ENCODE data around the gene ADGRG4.
"Not testable (repeated sequence)": the region's sequence is repeated elsewhere in the genome, so short reads cannot be mapped to it uniquely, and the experiment has no call there.

ADGRG4 gene

DNA sequence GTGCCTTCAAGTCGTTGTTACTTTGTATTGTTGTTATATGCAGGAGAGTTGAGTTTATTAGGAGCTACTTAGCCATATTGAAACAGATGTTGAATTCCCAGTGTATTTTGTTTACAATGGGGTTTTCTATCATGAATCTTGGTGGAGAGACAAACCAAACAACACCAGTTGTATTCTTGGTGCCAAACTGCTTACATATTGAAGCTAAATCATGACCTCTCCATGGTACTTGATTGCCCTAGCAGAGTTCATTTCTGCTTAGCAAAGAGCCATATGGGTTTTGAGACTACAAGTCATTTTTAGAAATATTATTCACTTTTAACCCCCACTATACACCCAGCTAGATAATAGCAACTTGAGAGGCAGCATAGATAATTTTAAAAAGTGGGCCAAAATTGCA is 85.4 kb downstream of the ADGRG4 start:
- no peak for DNase-seq (ENCODE audit: low read depth in 2 of 3, low spot score in 1 of 3)

- no peak for DNase-seq (ENCODE audit: low read depth in 2 of 3, low spot score in 1 of 3)
These were observed 86.1 kb downstream of the ADGRG4 start for GRCh38 chrX:136386826-136387225.

GRCh38 chrX:136387951-136388502 is 87.3 kb downstream of the ADGRG4 start:
- DNase-seq (ENCODE audit: low read depth in 2 of 3, low spot score in 1 of 3): no peak

- no peak for DNase-seq (ENCODE audit: low read depth in 2 of 3, low spot score in 1 of 3)
These were observed 90.2 kb downstream of the ADGRG4 start for GRCh38 chrX:136390921-136391320.

- no peak for DNase-seq (ENCODE audit: low read depth in 2 of 3, low spot score in 1 of 3)
These were observed 94.5 kb downstream of the ADGRG4 start for GRCh38 chrX:136395271-136395670.

GRCh38 chrX:136397001-136397400 is 96.2 kb downstream of the ADGRG4 start:
- no peak for DNase-seq (ENCODE audit: low read depth in 2 of 3, low spot score in 1 of 3)

DNA sequence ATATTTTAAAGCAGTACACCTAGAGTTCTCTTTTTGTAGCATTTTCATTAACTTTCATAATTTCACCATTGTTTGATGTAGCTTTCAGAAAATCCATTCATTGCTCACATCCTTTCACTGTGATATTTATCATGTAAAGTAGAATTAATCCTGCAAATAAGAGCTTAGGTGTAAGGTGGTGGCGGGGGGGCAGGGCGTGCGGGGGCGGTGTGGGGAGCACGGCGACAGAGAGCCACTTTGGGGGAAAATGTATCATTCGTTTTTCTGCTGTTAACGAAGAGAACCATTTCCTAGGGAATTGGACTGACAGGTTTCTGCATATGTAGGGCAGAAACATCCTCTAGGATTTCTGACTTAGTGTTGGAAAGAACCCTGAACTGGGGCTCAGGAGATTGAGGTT is 104.4 kb downstream of the ADGRG4 start:
- no peak for DNase-seq (ENCODE audit: low read depth in 2 of 3, low spot score in 1 of 3)

DNA sequence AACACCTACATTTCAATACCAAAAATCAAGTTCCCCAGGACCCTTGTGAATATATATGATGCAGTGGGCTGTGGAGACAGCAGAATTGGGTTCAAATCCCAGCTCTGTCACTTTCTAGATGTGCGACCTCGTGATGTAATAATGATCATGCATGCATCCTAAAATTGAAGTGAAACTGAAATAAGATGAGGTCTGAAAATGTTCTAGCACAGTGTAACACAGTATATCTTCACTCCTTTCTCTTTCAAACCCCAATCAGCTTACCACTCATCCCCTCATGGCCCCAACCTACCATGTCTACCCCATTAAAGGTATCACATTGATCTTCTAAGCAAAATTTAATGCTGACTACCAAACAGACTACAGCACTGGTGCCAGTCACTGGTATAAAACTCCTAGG is 117.0 kb downstream of the ADGRG4 start:
- no peak for DNase-seq (ENCODE audit: low read depth in 2 of 3, low spot score in 1 of 3)

GRCh38 chrX:136421338-136421737 is 120.6 kb downstream of the ADGRG4 start:
- DNase-seq (ENCODE audit: low read depth in 2 of 3, low spot score in 1 of 3): no peak

GRCh38 chrX:136423724-136424123 is 123.0 kb downstream of the ADGRG4 start:
- no peak for DNase-seq (ENCODE audit: low read depth in 2 of 3, low spot score in 1 of 3)

DNA sequence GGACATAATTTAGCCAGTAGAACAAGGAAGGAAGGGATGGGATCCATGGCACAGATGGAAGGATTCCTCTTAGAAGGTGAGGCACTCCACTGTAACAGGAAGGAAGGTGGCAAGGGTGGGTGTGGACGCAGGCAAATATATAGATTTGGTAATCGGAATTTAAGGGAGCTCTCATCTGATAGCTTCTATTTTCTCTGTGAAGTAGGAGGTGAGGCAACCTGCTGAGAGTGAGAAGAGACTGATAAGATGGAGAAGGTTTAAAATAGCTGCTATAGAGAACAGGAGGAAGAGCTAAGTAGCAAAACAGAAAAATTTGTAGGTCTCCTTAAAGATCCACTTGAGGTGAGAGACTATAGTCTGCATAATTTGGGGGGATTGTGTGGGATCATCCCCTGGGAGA is 125.2 kb downstream of the ADGRG4 start:
- no peak for DNase-seq (ENCODE audit: low read depth in 2 of 3, low spot score in 1 of 3)

DNA sequence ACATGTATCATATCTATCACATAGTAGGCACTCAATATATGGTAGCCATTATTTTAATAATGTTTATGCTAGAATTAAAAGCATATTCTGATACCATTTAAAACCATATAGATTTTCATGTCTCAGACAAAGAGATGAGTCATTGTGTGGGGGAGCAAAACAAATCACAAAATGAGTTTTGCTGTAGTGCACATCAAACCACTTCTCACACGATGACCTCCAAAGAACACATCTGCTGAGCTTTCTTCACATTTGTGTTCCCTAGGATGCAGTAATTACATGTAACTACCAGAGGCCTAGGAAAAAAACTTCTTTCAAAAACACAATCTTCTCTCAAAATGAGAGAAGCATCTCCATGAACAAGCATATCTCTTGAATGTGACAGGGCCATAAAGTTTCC is 130.9 kb downstream of the ADGRG4 start:
- no peak for DNase-seq (ENCODE audit: low read depth in 2 of 3, low spot score in 1 of 3)

GRCh38 chrX:136437774-136438173 is 137.0 kb downstream of the ADGRG4 start:
- DNase-seq (ENCODE audit: low read depth in 2 of 3, low spot score in 1 of 3): no peak

GRCh38 chrX:136438192-136438591 is 137.4 kb downstream of the ADGRG4 start:
- DNase-seq (ENCODE audit: low read depth in 2 of 3, low spot score in 1 of 3): no peak

GRCh38 chrX:136445674-136446073 is 144.9 kb downstream of the ADGRG4 start:
- not testable (repeated sequence) for DNase-seq (ENCODE audit: low read depth in 2 of 3, low spot score in 1 of 3)

GRCh38 chrX:136446208-136446607 is 145.4 kb downstream of the ADGRG4 start:
- no peak for DNase-seq (ENCODE audit: low read depth in 2 of 3, low spot score in 1 of 3)

- DNase-seq (ENCODE audit: low read depth in 2 of 3, low spot score in 1 of 3): no peak
These were observed 146.5 kb downstream of the ADGRG4 start for GRCh38 chrX:136447308-136447707.

GRCh38 chrX:136447968-136448367 is 147.2 kb downstream of the ADGRG4 start:
- DNase-seq (ENCODE audit: low read depth in 2 of 3, low spot score in 1 of 3): no peak

DNA sequence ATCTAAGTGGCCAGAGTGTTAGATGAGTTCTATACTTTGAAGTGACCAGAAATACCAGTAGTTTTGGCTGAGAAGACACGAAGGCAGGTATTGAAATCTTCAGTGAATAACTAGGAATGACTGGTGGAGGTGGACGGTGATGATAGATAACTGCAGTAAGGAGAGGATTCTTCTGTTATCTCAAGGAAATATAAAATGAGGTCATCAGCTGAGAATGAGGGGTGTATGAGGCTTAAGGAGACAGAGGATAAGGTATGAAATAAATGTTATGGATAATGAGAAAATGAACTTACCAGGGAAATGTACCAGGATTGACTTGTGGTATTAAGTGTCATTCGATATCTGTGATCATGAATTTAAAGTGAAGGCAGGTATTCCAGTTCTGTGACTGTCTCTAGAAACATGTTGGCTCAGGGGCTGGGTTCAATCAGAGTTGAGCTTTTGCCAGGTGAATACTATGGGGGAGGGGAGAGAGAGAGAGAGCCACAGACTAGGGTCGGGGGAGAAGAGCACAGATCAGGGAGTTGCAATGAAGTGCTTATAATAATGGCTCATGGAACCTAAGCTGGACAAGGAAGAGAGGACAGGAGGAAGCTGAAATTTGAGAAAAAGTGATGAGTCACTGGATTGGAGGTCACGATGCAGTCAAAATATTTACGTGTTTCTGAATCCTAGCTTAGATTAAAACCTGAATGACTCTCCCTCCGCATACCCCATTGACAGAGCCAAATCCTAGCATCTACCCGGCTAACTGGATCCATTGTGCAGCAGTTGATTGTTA is 149.5 kb downstream of the ADGRG4 start:
- no peak for DNase-seq (ENCODE audit: low read depth in 2 of 3, low spot score in 1 of 3)

- DNase-seq (ENCODE audit: low read depth in 2 of 3, low spot score in 1 of 3): no peak
These were observed 151.9 kb downstream of the ADGRG4 start for GRCh38 chrX:136452614-136453013.

- DNase-seq (ENCODE audit: low read depth in 2 of 3, low spot score in 1 of 3): no peak
These were observed 152.4 kb downstream of the ADGRG4 start for GRCh38 chrX:136453114-136453513.

DNA sequence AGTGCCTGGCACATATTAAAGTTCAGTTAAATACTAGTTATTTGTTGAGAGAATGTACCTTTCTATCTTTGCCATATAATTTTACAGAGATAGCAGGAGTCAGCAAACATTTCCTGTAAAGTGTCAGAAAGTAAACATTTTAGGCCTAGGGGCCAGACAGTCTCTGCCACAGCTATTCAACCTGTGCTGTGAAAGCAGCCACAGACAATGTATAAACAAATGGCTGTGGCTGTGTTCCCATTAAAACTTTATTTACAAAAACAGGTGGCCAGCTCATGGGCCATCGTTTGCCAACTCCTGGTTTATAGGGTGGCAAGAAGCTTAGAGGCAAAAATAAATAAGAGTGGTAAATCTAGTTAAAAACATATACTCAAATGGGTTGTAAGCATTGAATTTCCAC is 153.0 kb downstream of the ADGRG4 start:
- no peak for DNase-seq (ENCODE audit: low read depth in 2 of 3, low spot score in 1 of 3)

GRCh38 chrX:136456133-136456532 is 155.4 kb downstream of the ADGRG4 start:
- no peak for DNase-seq (ENCODE audit: low read depth in 2 of 3, low spot score in 1 of 3)
